Measurements from ENCODE around the gene PROKR1. TPM values are rescaled to one million over a fixed set of nuclear protein-coding genes. Genes with fewer than 3 reads are reported as not detected.

The PROKR1 gene
- total RNA-seq, 1 experiment from 2014 or later = not detected

DNA sequence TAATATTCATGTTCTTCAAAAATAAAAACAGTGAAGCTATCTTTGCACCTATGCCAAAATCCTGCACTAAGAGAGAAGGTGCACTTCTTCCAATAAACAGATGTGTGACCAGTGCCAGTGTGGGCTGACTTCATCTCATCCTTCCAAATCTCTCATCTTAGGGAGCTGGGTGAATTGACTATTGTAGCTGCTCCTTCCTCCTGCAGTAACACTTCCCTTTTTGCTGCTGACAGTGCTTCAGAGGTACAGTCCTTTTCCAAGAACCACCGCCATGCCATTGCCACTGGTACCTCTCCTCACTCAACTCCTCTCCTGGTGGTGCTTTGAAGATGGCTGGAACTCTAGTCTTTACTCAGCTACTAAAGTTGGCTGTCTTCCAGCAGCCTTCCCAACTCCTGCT lies 49.1 kb downstream of the PROKR1 start:
- DNase-seq (ENCODE audit: low read depth, low spot score) (no peak), ATAC-seq (no peak)
- CTCF ChIA-PET = no interaction called here
- Histone ChIP-seq H3K4me1 (ENCODE audit: control insufficient read depth in 1 of 2, insufficient read depth in 2 of 2, low read length in 2 of 2) (no peaks in the 10 kb centered on the region), H3K4me2 (ENCODE audit: low read length) (no peak overlapping the region), H3K79me2 (ENCODE audit: insufficient read depth, low read length) (no peaks in the 10 kb centered on the region), H2AFZ (ENCODE audit: low read depth, low read length, poor library complexity, severe bottlenecking) (no peak overlapping the region), H3K27me3 (ENCODE audit: insufficient read depth, low read length) (no peaks in the 10 kb centered on the region), H3K9me3 (ENCODE audit: control insufficient read depth in 1 of 2, insufficient read depth in 1 of 2, low read depth in 1 of 2, low read length in 2 of 2) (no peaks in the 10 kb centered on the region), H3K27ac (ENCODE audit: low read depth, low read length) (no peak overlapping the region), H3K36me3 (ENCODE audit: control insufficient read depth in 1 of 2, insufficient read depth in 2 of 2, low read length in 2 of 2) (no peaks in the 10 kb centered on the region), H3K4me3 (replicated peaks in 1 of 2; ENCODE audit: low read depth in 1 of 2, low read length in 2 of 2) (no peak overlapping the region), H3K9me2 (ENCODE audit: insufficient read depth) (no peaks in the 10 kb centered on the region), H4K20me1 (ENCODE audit: insufficient read depth) (no peaks in the 10 kb centered on the region), H3K9ac (ENCODE audit: low read length) (no peak overlapping the region)
- TF ChIP-seq RAD21 (IDR thresholded peaks at IDR 0.05; ENCODE audit: low read depth) (no peak), ZNF274 (IDR thresholded peaks at IDR 0.05; ENCODE audit: low read depth, low read length) (no peak), EZH2phosphoT487 (IDR thresholded peaks at IDR 0.05; ENCODE audit: borderline replicate concordance) (no peak), POLR2AphosphoS5 (IDR thresholded peaks at IDR 0.05; ENCODE audit: low read depth, low read length) (no peak), EZH2 (IDR thresholded peaks at IDR 0.05) (no peak), EGR1 (IDR thresholded peaks at IDR 0.05; ENCODE audit: low read depth) (no peak), YY1 (IDR thresholded peaks at IDR 0.05; ENCODE audit: extremely low read depth, insufficient replicate concordance, low read depth, low read length) (no peak)
- TF ChIP-seq, protein P1, sequence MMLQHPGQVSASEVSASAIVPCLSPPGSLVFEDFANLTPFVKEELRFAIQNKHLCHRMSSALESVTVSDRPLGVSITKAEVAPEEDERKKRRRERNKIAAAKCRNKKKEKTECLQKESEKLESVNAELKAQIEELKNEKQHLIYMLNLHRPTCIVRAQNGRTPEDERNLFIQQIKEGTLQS (IDR thresholded peaks at IDR 0.05) = no peak
- TF ChIP-seq, protein P2, sequence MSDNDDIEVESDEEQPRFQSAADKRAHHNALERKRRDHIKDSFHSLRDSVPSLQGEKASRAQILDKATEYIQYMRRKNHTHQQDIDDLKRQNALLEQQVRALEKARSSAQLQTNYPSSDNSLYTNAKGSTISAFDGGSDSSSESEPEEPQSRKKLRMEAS (IDR thresholded peaks at IDR 0.05) = no peak
- POLR2A ChIA-PET = no interaction called here
- RAD21 ChIA-PET (ENCODE audit: low non-redundant PET in 1 of 2, low total read pairs in 2 of 2, uncharacterized antibody in 2 of 2, unreplicated experiment in 2 of 2) = interaction anchor here in 1 of 2 experiments (0.7 kb wide), 1 partner anchor 1405 kb away, joined by 3 read pairs; no protein-coding TSS in a partner anchor
- intact Hi-C loops (cut with micrococcal nuclease) = no loop called here
- no TSS peak for BruUV-seq (replicated peaks)

DNA sequence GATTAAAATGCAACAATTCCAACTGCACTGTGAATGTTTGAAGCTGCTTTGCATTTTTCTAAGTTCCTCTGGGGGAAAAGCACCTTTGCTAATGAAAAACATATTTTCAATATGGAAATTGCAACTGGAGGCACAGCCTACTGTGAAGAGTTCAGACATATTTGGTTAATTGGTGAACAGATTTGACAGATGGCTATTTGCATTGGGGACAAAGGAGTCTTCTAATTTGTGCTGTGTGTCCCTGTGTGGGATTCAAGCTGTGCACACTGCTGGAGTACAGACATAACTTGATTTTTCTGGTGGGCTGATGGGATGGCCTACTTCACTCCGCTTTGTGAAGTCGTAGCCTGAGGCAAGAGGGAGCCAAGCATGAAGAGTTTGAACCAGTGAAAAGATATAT lies 50.6 kb downstream of the PROKR1 start:
- POLR2A ChIA-PET = no interaction called here
- Histone ChIP-seq H2AFZ (ENCODE audit: low read depth, low read length, poor library complexity, severe bottlenecking) (no peak overlapping the region), H4K20me1 (ENCODE audit: insufficient read depth) (no peaks in the 10 kb centered on the region), H3K36me3 (ENCODE audit: control insufficient read depth in 1 of 2, insufficient read depth in 2 of 2, low read length in 2 of 2) (no peaks in the 10 kb centered on the region), H3K4me3 (replicated peaks in 1 of 2; ENCODE audit: low read depth in 1 of 2, low read length in 2 of 2) (no peak overlapping the region), H3K79me2 (ENCODE audit: insufficient read depth, low read length) (no peaks in the 10 kb centered on the region), H3K27me3 (ENCODE audit: insufficient read depth, low read length) (no peaks in the 10 kb centered on the region), H3K9me2 (ENCODE audit: insufficient read depth) (no peaks in the 10 kb centered on the region), H3K9me3 (ENCODE audit: control insufficient read depth in 1 of 2, insufficient read depth in 1 of 2, low read depth in 1 of 2, low read length in 2 of 2) (no peaks in the 10 kb centered on the region), H3K4me2 (ENCODE audit: low read length) (no peak overlapping the region), H3K27ac (ENCODE audit: low read depth, low read length) (no peak overlapping the region), H3K9ac (ENCODE audit: low read length) (no peak overlapping the region), H3K4me1 (ENCODE audit: control insufficient read depth in 1 of 2, insufficient read depth in 2 of 2, low read length in 2 of 2) (no peaks in the 10 kb centered on the region)
- TF ChIP-seq EZH2 (IDR thresholded peaks at IDR 0.05) (no peak), SP1 (IDR thresholded peaks at IDR 0.05; ENCODE audit: low read depth) (no peak), CBX3 (IDR thresholded peaks at IDR 0.05; ENCODE audit: low read depth) (no peak), YY1 (IDR thresholded peaks at IDR 0.05; ENCODE audit: extremely low read depth, insufficient replicate concordance, low read depth, low read length) (no peak), EGR1 (IDR thresholded peaks at IDR 0.05; ENCODE audit: low read depth) (no peak), ZFX (IDR thresholded peaks at IDR 0.05) (no peak)
- CTCF ChIA-PET = no interaction called here
- RAD21 ChIA-PET (ENCODE audit: low non-redundant PET in 1 of 2, low total read pairs in 2 of 2, uncharacterized antibody in 2 of 2, unreplicated experiment in 2 of 2) = no interaction called here
- ATAC-seq (no peak), DNase-seq (ENCODE audit: low read depth, low spot score) (no peak)
- no TSS peak for BruUV-seq (replicated peaks)
- intact Hi-C loops (cut with micrococcal nuclease) = no loop called here

All from HCT116 (cell line).